HepG2 (cell line): Measurements from ENCODE around the gene TAF6. TPM values are rescaled to one million over a fixed set of nuclear protein-coding genes. Genes with fewer than 3 reads are reported as not detected.

ENCODE experiments used
- CCDC6 ChIP-seq: sonication (generic); formaldehyde crosslinking; IDR thresholded peaks from 2 replicates; pipeline ENCODE4 v1.8.1; 2022; ENCODE audit warnings: mild to moderate bottlenecking, missing genetic modification reagents, moderate library complexity
- EED ChIP-seq: sonication (generic); formaldehyde crosslinking; IDR thresholded peaks from 2 replicates; pipeline ENCODE4 v1.5.0; 2020; ENCODE audit warnings: mild to moderate bottlenecking, missing genetic modification reagents
- NR2F1 ChIP-seq, 2 experiments: fragments of 450-650 bp in 1 of 2; formaldehyde crosslinking in 1 of 2; IDR thresholded peaks; 2 replicates each; pipeline versions ENCODE4 v1.5.0 to v1.6.1; 2016 to 2020; ENCODE audit warnings: mild to moderate bottlenecking in 1 of 2, missing compliant biosample characterization in 1 of 2, missing genetic modification reagents in 1 of 2, moderate library complexity in 1 of 2
- SIX1 ChIP-seq: sonication (generic); formaldehyde crosslinking; IDR thresholded peaks from 2 replicates; pipeline ENCODE4 v1.4.0; 2020; ENCODE audit warnings: missing genetic modification reagents, borderline replicate concordance
- TEAD2 ChIP-seq: sonication (generic); formaldehyde crosslinking; IDR thresholded peaks from 2 replicates; pipeline ENCODE4 v1.9.0; 2021; ENCODE audit warnings: missing genetic modification reagents
- TMF1 ChIP-seq: sonication (generic); formaldehyde crosslinking; IDR thresholded peaks from 2 replicates; pipeline ENCODE4 v1.8.1; 2022; ENCODE audit warnings: low read depth, missing genetic modification reagents
- polyA plus RNA-seq, 8 experiments: library from polyadenylated mRNA; depleted of rRNA in 3 of 8; stranded (reverse) in 7 of 8; unstranded in 1 of 8; fragments of >200 nt; fragmentation: Illumina TruSeq in 4 of 8; extraction: Trizol in 4 of 8; gene quantifications; 2 replicates each; pipeline versions ENCODE4 v1.2.1 to v1.2.3, GENCODE V29; 2011 to 2016; ENCODE audit warnings: low read depth in 4 of 8, missing spikeins in 1 of 8, mixed read lengths in 1 of 8; ENCODE audit not compliant: insufficient read depth in 1 of 8
- total RNA-seq, 5 experiments: library from RNA; depleted of rRNA; stranded (reverse); fragments of >200 nt; fragmentation: Illumina TruSeq; extraction: Trizol; gene quantifications; 2 replicates each; pipeline ENCODE4 v1.2.3, GENCODE V29; 2016; ENCODE audit warnings: low read depth in 1 of 5
- TF ChIP-seq, protein P1 (sequence below): sonication (generic); formaldehyde crosslinking; IDR thresholded peaks from 2 replicates; pipeline ENCODE4 v1.5.0; 2020; ENCODE audit warnings: missing genetic modification reagents, mild to moderate bottlenecking, borderline replicate concordance
- TF ChIP-seq, protein P2 (sequence below): sonication (generic); formaldehyde crosslinking; IDR thresholded peaks from 2 replicates; pipeline ENCODE4 v1.5.1; 2020; ENCODE audit warnings: mild to moderate bottlenecking, missing genetic modification reagents
- TF ChIP-seq, protein P3 (sequence below): sonication (generic); formaldehyde crosslinking; IDR thresholded peaks from 2 replicates; pipeline ENCODE4 v1.4.0; 2020; ENCODE audit warnings: missing genetic modification reagents, borderline replicate concordance
- TF ChIP-seq, protein P4 (sequence below): sonication (generic); formaldehyde crosslinking; IDR thresholded peaks from 2 replicates; pipeline ENCODE4 v1.4.0; 2020; ENCODE audit warnings: missing genetic modification reagents, borderline replicate concordance
- TF ChIP-seq, protein P5 (sequence below): sonication (generic); formaldehyde crosslinking; IDR thresholded peaks from 2 replicates; pipeline ENCODE4 v1.5.1; 2020; ENCODE audit warnings: mild to moderate bottlenecking, missing genetic modification reagents, borderline replicate concordance
- TF ChIP-seq, protein P6 (sequence below): sonication (generic); formaldehyde crosslinking; IDR thresholded peaks from 2 replicates; pipeline ENCODE4 v1.5.1; 2020; ENCODE audit warnings: missing genetic modification reagents, mild to moderate bottlenecking, borderline replicate concordance

Gene TAF6
- total and polyA plus RNA-seq, 2 of the 13 experiments (the other 11 are each of a cell fraction or from before 2014, with no cell fraction given) = 12.9 to 18.8 TPM

DNA sequence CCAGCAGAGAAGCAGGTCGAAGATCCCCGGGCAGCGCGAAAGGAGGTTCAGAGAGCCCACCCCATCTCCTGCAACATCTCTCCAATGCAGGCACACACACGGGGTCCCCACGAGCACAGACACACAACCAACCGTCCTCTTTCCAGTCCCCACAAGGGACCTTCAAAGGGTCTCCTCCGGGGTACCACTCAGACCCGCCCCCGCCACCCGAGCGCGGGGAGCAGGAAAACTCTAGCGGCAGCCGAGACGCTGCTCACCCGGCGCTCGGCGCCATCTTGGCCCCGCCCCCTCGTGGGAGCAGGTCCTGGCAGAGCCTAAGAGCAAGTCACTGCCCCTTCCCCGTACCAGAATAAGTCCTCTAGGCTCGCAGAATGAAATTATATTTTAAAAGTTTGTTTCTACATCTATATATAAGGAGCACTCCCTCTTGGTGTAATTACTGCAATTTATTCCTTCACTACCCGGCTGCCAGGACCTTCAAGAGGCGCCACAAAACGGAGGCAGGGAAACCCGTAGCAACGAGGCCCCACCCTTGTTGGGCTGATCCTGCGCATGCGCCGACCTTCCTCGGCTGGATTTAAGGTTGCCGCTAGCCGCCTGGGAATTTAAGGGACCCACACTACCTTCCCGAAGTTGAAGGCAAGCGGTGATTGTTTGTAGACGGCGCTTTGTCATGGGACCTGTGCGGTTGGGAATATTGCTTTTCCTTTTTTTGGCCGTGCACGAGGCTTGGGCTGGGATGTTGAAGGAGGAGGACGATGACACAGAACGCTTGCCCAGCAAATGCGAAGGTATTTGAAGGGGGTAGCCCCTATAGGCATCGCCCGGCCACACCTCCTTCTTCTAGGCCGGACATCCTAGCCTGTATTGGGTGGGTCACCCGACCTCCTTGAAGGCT lies at the start of gene TAF6, which contains the start of gene CNPY4 (continued):
- TF ChIP-seq, protein P1, sequence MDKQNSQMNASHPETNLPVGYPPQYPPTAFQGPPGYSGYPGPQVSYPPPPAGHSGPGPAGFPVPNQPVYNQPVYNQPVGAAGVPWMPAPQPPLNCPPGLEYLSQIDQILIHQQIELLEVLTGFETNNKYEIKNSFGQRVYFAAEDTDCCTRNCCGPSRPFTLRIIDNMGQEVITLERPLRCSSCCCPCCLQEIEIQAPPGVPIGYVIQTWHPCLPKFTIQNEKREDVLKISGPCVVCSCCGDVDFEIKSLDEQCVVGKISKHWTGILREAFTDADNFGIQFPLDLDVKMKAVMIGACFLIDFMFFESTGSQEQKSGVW (CRISPR knock-in tag) = no peak
- TF ChIP-seq, protein P2, sequence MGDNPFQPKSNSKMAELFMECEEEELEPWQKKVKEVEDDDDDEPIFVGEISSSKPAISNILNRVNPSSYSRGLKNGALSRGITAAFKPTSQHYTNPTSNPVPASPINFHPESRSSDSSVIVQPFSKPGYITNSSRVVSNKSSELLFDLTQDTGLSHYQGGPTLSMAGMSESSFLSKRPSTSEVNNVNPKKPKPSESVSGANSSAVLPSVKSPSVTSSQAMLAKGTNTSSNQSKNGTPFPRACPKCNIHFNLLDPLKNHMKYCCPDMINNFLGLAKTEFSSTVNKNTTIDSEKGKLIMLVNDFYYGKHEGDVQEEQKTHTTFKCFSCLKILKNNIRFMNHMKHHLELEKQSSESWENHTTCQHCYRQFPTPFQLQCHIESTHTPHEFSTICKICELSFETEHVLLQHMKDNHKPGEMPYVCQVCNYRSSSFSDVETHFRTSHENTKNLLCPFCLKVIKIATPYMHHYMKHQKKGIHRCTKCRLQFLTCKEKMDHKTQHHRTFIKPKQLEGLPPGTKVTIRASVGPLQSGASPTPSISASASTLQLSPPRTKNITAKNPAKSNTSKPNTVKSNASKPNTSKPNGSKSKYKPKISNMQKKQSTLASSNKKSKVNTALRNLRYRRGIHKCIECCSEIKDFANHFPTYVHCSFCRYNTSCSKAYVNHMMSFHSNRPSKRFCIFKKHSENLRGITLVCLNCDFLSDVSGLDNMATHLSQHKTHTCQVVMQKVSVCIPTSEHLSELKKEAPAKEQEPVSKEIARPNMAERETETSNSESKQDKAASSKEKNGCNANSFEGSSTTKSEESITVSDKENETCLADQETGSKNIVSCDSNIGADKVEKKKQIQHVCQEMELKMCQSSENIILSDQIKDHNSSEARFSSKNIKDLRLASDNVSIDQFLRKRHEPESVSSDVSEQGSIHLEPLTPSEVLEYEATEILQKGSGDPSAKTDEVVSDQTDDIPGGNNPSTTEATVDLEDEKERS (CRISPR knock-in tag) = peak; percentile 13; the same call in 1 of the 2 replicates
- TF ChIP-seq, protein P3, sequence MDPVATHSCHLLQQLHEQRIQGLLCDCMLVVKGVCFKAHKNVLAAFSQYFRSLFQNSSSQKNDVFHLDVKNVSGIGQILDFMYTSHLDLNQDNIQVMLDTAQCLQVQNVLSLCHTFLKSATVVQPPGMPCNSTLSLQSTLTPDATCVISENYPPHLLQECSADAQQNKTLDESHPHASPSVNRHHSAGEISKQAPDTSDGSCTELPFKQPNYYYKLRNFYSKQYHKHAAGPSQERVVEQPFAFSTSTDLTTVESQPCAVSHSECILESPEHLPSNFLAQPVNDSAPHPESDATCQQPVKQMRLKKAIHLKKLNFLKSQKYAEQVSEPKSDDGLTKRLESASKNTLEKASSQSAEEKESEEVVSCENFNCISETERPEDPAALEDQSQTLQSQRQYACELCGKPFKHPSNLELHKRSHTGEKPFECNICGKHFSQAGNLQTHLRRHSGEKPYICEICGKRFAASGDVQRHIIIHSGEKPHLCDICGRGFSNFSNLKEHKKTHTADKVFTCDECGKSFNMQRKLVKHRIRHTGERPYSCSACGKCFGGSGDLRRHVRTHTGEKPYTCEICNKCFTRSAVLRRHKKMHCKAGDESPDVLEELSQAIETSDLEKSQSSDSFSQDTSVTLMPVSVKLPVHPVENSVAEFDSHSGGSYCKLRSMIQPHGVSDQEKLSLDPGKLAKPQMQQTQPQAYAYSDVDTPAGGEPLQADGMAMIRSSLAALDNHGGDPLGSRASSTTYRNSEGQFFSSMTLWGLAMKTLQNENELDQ (CRISPR knock-in tag) = no peak
- TF ChIP-seq TEAD2 (CRISPR knock-in tag) (0 out of 2 replicates have a peak, but pooled peaks have one; percentile 60), EED (no peak), CCDC6 (CRISPR knock-in tag) (0 out of 2 replicates have a peak, but pooled peaks have one; percentile 61), NR2F1 (CRISPR knock-in tag; IDR thresholded peaks at IDR 0.05) (peak; percentile 6 to 25; a peak in 1 of 4 replicates), TMF1 (no peak), SIX1 (CRISPR knock-in tag) (peak; percentile 15; the same call in 1 of the 2 replicates)
- TF ChIP-seq, protein P4, sequence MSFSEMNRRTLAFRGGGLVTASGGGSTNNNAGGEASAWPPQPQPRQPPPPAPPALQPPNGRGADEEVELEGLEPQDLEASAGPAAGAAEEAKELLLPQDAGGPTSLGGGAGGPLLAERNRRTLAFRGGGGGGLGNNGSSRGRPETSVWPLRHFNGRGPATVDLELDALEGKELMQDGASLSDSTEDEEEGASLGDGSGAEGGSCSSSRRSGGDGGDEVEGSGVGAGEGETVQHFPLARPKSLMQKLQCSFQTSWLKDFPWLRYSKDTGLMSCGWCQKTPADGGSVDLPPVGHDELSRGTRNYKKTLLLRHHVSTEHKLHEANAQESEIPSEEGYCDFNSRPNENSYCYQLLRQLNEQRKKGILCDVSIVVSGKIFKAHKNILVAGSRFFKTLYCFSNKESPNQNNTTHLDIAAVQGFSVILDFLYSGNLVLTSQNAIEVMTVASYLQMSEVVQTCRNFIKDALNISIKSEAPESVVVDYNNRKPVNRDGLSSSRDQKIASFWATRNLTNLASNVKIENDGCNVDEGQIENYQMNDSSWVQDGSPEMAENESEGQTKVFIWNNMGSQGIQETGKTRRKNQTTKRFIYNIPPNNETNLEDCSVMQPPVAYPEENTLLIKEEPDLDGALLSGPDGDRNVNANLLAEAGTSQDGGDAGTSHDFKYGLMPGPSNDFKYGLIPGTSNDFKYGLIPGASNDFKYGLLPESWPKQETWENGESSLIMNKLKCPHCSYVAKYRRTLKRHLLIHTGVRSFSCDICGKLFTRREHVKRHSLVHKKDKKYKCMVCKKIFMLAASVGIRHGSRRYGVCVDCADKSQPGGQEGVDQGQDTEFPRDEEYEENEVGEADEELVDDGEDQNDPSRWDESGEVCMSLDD = 0 out of 2 replicates have a peak, but pooled peaks have one; percentile 31
- TF ChIP-seq, protein P5, sequence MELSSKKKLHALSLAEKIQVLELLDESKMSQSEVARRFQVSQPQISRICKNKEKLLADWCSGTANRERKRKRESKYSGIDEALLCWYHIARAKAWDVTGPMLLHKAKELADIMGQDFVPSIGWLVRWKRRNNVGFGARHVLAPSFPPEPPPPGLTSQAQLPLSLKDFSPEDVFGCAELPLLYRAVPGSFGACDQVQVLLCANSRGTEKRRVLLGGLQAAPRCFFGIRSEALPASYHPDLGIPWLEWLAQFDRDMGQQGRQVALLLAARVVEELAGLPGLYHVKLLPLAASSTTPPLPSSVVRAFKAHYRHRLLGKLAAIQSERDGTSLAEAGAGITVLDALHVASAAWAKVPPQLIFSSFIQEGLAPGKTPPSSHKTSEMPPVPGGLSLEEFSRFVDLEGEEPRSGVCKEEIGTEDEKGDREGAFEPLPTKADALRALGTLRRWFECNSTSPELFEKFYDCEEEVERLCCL (CRISPR knock-in tag) = no peak
- TF ChIP-seq, protein P6, sequence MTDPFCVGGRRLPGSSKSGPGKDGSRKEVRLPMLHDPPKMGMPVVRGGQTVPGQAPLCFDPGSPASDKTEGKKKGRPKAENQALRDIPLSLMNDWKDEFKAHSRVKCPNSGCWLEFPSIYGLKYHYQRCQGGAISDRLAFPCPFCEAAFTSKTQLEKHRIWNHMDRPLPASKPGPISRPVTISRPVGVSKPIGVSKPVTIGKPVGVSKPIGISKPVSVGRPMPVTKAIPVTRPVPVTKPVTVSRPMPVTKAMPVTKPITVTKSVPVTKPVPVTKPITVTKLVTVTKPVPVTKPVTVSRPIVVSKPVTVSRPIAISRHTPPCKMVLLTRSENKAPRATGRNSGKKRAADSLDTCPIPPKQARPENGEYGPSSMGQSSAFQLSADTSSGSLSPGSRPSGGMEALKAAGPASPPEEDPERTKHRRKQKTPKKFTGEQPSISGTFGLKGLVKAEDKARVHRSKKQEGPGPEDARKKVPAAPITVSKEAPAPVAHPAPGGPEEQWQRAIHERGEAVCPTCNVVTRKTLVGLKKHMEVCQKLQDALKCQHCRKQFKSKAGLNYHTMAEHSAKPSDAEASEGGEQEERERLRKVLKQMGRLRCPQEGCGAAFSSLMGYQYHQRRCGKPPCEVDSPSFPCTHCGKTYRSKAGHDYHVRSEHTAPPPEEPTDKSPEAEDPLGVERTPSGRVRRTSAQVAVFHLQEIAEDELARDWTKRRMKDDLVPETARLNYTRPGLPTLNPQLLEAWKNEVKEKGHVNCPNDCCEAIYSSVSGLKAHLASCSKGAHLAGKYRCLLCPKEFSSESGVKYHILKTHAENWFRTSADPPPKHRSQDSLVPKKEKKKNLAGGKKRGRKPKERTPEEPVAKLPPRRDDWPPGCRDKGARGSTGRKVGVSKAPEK = no peak
